ENCODE data around the gene DOCK1. TPM values are rescaled to one million over a fixed set of nuclear protein-coding genes. Genes with fewer than 3 reads are reported as not detected.

Gene DOCK1
- total and polyA plus RNA-seq, 3 donors from 2014 or later = 19.0 to 46.2 (median 32.0) TPM

DNA sequence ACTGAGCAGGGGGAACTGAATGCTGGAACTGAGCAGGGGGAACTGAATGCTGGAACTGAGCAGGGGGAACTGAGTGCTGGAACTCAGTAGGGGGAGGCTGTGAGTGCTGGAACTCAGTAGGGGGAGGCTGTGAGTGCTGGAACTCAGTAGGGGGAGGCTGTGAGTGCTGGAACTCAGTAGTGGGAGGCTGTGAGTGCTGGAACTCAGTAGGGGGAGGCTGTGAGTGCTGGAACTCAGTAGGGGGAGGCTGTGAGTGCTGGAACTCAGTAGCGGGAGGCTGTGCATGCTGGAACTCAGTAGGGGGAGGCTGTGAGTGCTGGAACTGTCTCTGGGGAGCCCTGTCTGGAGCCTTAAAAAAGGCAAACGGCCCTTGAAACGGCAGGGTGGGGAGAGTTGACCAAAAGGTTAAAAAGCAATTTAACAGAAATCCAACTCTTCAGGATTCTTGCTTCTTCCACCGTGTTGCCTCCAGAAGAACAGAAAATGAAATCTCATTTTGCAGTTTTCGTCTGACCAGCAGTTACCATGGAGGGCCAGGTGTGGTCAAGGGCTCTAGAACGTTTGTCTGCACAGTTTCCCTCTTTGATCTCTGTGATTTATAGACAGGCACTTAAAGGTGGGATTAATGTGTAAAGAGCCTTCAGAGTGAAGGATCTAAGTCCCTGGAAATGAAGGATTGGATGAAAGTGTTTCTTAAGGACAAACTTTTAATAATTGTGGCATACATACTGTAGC, 19.1 kb downstream of the DOCK1 start:
- intact Hi-C loops (cut with DNase I; ENCODE audit: low total_unique reads) = no loop called here
- Histone ChIP-seq H3K27ac (no peak overlapping the region), H3K27me3 (no peaks in the 10 kb centered on the region), H3K9me3 (no peaks in the 10 kb centered on the region), H3K36me3 (ENCODE audit: low read depth, missing control alignments) (no peaks in the 10 kb centered on the region), H3K4me1 (peaks cover 4% of the 10 kb centered on the region), H3K4me3 (no peak overlapping the region)
- DNase-seq = no peak
- 52 to 53% methylated on average over 6 of the region's 6 CpGs for WGBS, 2 donors
- no peak for TF ChIP-seq POLR2A (IDR thresholded peaks at IDR 0.05)
- TF ChIP-seq, protein P1, sequence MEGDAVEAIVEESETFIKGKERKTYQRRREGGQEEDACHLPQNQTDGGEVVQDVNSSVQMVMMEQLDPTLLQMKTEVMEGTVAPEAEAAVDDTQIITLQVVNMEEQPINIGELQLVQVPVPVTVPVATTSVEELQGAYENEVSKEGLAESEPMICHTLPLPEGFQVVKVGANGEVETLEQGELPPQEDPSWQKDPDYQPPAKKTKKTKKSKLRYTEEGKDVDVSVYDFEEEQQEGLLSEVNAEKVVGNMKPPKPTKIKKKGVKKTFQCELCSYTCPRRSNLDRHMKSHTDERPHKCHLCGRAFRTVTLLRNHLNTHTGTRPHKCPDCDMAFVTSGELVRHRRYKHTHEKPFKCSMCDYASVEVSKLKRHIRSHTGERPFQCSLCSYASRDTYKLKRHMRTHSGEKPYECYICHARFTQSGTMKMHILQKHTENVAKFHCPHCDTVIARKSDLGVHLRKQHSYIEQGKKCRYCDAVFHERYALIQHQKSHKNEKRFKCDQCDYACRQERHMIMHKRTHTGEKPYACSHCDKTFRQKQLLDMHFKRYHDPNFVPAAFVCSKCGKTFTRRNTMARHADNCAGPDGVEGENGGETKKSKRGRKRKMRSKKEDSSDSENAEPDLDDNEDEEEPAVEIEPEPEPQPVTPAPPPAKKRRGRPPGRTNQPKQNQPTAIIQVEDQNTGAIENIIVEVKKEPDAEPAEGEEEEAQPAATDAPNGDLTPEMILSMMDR (IDR thresholded peaks at IDR 0.05) = no peak

DNA sequence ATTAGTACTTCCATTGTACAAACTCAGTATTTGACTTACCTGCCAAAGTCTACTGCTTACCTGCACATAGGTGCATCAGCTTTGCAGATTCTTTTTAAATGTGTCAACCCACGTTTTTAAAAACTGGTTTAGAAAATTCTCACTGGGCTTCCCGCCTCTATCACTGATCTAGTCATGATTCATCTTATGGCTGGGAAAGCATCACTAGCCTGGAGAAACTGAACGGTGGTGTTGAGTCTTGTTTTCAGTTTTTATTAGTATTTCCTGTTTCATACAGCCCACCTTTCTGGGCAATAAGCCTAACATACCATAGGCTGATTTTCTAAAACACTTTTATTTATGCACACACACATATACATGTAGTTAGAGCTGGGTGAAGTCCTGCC, 19.7 kb downstream of the DOCK1 start:
- WGBS, 2 donors = 66 to 70% methylated on average over 3 of the region's 3 CpGs
- Histone ChIP-seq H3K4me3 (no peak overlapping the region), H3K9me3 (no peaks in the 10 kb centered on the region), H3K36me3 (ENCODE audit: low read depth, missing control alignments) (no peaks in the 10 kb centered on the region), H3K4me1 (no peaks in the 10 kb centered on the region), H3K27ac (no peak overlapping the region), H3K27me3 (no peaks in the 10 kb centered on the region)
- intact Hi-C loops (cut with DNase I; ENCODE audit: low total_unique reads) = no loop called here
- no peak for DNase-seq
- no peak for TF ChIP-seq POLR2A (IDR thresholded peaks at IDR 0.05)
- TF ChIP-seq, protein P1 (IDR thresholded peaks at IDR 0.05) = no peak

DNA sequence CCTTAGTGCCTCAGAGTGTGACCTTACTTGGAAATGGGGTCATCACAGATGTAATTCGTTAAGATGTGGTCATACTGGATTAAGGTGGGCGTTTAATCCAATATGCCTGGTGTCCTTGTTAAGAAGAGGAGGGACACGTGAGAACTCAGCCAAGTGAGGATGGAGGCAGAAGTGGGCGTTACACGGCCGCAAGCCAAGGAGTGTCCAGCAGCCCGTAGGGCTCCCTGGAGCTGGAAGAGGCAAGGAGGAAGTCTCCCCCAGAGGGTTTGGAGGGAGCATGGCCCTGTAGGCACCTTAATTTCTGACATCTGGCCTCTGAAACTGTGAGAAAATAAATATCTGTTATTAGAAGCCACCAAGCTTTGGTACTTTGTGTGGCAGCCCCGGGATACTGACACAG, 21.3 kb downstream of the DOCK1 start:
- no peak for DNase-seq
- no peak overlapping the region for H3K27ac ChIP-seq
- 85 to 86% methylated on average over 7 to 8 of the region's 8 CpGs for WGBS, 2 donors
- H3K9me3 ChIP-seq = no peaks in the 10 kb centered on the region
- intact Hi-C loops (cut with DNase I; ENCODE audit: low total_unique reads) = no loop called here
- H3K36me3 ChIP-seq (ENCODE audit: low read depth, missing control alignments) = no peaks in the 10 kb centered on the region
- TF ChIP-seq, protein P1 (IDR thresholded peaks at IDR 0.05) = no peak
- TF ChIP-seq POLR2A (IDR thresholded peaks at IDR 0.05) = no peak
- H3K4me3 ChIP-seq = no peak overlapping the region
- no peaks in the 10 kb centered on the region for H3K27me3 ChIP-seq
- peaks cover 6% of the 10 kb centered on the region for H3K4me1 ChIP-seq

DNA sequence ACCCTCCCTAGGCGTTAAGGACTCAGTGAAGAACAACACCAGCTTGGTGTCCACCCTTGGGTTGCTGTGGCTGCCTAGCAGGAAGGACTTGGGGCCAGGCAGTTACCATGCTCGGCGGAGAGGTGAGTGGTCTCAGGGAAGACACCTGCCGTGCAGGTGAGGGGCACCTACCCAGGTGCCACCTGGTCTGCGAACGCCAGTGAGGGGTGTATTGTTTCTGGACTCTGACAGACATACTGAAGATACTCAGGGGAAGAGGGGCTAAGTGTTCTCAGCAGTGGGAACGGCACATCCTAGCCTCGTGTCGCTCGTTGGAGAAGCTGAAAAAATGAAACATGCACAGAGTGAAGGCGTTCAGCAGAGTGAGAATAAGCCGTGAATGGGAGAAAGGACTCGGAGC, 22.6 kb downstream of the DOCK1 start:
- Histone ChIP-seq H3K27me3 (no peaks in the 10 kb centered on the region), H3K36me3 (ENCODE audit: low read depth, missing control alignments) (no peaks in the 10 kb centered on the region), H3K4me1 (peaks cover 6% of the 10 kb centered on the region), H3K4me3 (no peak overlapping the region), H3K9me3 (no peaks in the 10 kb centered on the region), H3K27ac (no peak overlapping the region)
- 91 to 97% methylated on average over 13 of the region's 13 CpGs for WGBS, 2 donors
- no peak for DNase-seq
- intact Hi-C loops (cut with DNase I; ENCODE audit: low total_unique reads) = no loop called here
- TF ChIP-seq, protein P1 (IDR thresholded peaks at IDR 0.05) = no peak
- TF ChIP-seq POLR2A (IDR thresholded peaks at IDR 0.05) = no peak

DNA sequence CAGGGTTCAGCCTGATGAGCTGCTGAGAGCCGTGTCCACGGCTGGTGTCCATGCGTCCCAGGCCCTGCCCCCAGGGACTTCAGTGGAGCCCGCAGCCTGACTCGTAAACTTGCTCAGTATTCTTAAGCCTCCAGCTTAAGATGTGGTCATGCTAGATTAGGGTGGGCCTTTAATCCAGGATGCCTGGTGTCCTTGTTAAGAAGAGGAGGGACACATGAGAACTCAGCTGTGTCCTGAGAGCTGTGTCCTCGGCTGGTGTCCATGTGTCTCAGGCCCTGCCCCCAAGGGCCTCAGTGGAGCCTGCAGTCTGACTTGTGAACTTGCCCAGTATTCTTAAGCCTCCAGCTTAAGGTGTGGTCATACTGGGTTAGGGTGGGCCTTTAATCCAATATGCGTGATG, 23.0 kb downstream of the DOCK1 start:
- no peaks in the 10 kb centered on the region for H3K36me3 ChIP-seq (ENCODE audit: low read depth, missing control alignments)
- WGBS, 2 donors = 91 to 100% methylated on average over 3 to 7 of the region's 7 CpGs
- no peaks in the 10 kb centered on the region for H3K9me3 ChIP-seq
- no peak for DNase-seq
- H3K4me1 ChIP-seq = peaks cover 6% of the 10 kb centered on the region
- TF ChIP-seq, protein P1 (IDR thresholded peaks at IDR 0.05) = no peak
- no peak for TF ChIP-seq POLR2A (IDR thresholded peaks at IDR 0.05)
- no peak overlapping the region for H3K27ac ChIP-seq
- intact Hi-C loops (cut with DNase I; ENCODE audit: low total_unique reads) = no loop called here
- H3K4me3 ChIP-seq = no peak overlapping the region
- no peaks in the 10 kb centered on the region for H3K27me3 ChIP-seq
